ENCODE results near the gene SCN8A.

DNA sequence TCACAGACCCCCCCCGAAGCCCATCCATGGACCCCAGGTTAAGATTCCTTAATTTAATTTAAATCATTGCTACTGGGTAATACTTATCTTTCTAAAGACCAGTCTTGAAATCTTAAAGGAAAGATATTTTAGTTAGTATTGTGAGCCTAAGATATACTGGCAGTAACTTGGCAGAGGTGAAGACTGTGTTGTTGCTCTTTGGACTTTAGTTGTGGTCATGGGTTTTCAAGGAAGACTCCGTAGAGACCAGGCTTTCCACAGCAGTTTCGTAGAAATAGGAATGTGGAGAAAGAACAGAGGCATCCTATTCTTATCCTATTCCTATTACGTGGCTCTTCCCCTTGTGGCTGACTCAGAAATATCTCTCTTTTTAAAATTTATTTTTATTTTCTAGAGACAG, 99.0 kb downstream of the SCN8A start:
- TF ChIP-seq POLR2A (IDR thresholded peaks at IDR 0.05; ENCODE audit: low read depth, low read length) (no peak), POLR2AphosphoS5 (IDR thresholded peaks at IDR 0.05; ENCODE audit: low read depth, low read length) (no peak)
